HepG2 (cell line): ENCODE measurements around the gene BIRC6. TPM values are rescaled to one million over a fixed set of nuclear protein-coding genes. Genes with fewer than 3 reads are reported as not detected.
A peak's percentile ranks its signal among the peaks of the same experiment; 100 is the strongest.

Source experiments
- CBFB ChIP-seq: sonication (generic); formaldehyde crosslinking; IDR thresholded peaks from 2 replicates; pipeline ENCODE4 v1.4.0; 2020; ENCODE audit warnings: missing genetic modification reagents
- CEBPB ChIP-seq: IDR thresholded peaks from 2 replicates; pipeline ENCODE4 v1.6.1; 2011; ENCODE audit warnings: low read depth, low read length, improper control_type of control experiment, borderline replicate concordance
- CHCHD3 ChIP-seq: sonication (generic); formaldehyde crosslinking; IDR thresholded peaks from 2 replicates; pipeline ENCODE4 v1.8.0; 2022; ENCODE audit warnings: mild to moderate bottlenecking, missing genetic modification reagents, moderate library complexity
- DMTF1 ChIP-seq: sonication (generic); formaldehyde crosslinking; IDR thresholded peaks from 2 replicates; pipeline ENCODE4 v1.4.0; 2020; ENCODE audit warnings: mild to moderate bottlenecking, missing genetic modification reagents
- FOXJ3 ChIP-seq: sonication (generic); formaldehyde crosslinking; IDR thresholded peaks from 2 replicates; pipeline ENCODE4 v1.4.0; 2020; ENCODE audit warnings: missing genetic modification reagents, mild to moderate bottlenecking, borderline replicate concordance
- GABPA ChIP-seq, 2 experiments: IDR thresholded peaks; 2 replicates each; pipeline ENCODE4 v1.6.1; 2011 to 2016; ENCODE audit warnings: low read depth in 2 of 2, low read length in 1 of 2, missing biosample characterization in 1 of 2, missing genetic modification characterization in 1 of 2
- GLI4 ChIP-seq: sonication (generic); formaldehyde crosslinking; IDR thresholded peaks from 2 replicates; pipeline ENCODE4 v1.5.1; 2020; ENCODE audit warnings: missing genetic modification reagents, mild to moderate bottlenecking, moderate library complexity, borderline replicate concordance
- NR2C2 ChIP-seq: sonication (generic); formaldehyde crosslinking; IDR thresholded peaks from 2 replicates; pipeline ENCODE4 v1.4.0; 2020; ENCODE audit warnings: missing genetic modification reagents, mild to moderate bottlenecking, moderate library complexity, borderline replicate concordance
- PAWR ChIP-seq: sonication (generic); formaldehyde crosslinking; IDR thresholded peaks from 2 replicates; pipeline ENCODE4 v1.4.0; 2020; ENCODE audit warnings: missing genetic modification reagents, mild to moderate bottlenecking, borderline replicate concordance
- RFX3 ChIP-seq: IDR thresholded peaks from 2 replicates; pipeline ENCODE4 v1.6.1; 2016; ENCODE audit warnings: missing biosample characterization, missing genetic modification reagents
- SATB2 ChIP-seq: sonication (generic); formaldehyde crosslinking; IDR thresholded peaks from 2 replicates; pipeline ENCODE4 v1.5.0; 2020; ENCODE audit warnings: missing genetic modification reagents
- TGIF2 ChIP-seq: IDR thresholded peaks from 2 replicates; pipeline ENCODE4 v1.6.1; 2016; ENCODE audit warnings: control low read depth, missing compliant biosample characterization
- UBTF ChIP-seq: sonication (generic); formaldehyde crosslinking; IDR thresholded peaks from 2 replicates; pipeline ENCODE4 v1.4.0; 2020; ENCODE audit warnings: mild to moderate bottlenecking, missing genetic modification reagents
- ZBTB3 ChIP-seq: sonication (generic); formaldehyde crosslinking; IDR thresholded peaks from 2 replicates; pipeline ENCODE4 v1.4.0; 2020; ENCODE audit warnings: low read depth, mild to moderate bottlenecking, moderate library complexity, missing genetic modification reagents, borderline replicate concordance
- ZNF232 ChIP-seq: sonication (generic); formaldehyde crosslinking; IDR thresholded peaks from 2 replicates; pipeline ENCODE4 v1.4.0; 2020; ENCODE audit warnings: missing genetic modification reagents, borderline replicate concordance
- ZNF589 ChIP-seq: sonication (generic); formaldehyde crosslinking; conservative IDR thresholded peaks from 2 replicates; pipeline ENCODE4 v1.8.0; 2022; ENCODE audit warnings: mild to moderate bottlenecking, moderate library complexity, missing genetic modification reagents
- ZNF616 ChIP-seq: sonication (generic); formaldehyde crosslinking; IDR thresholded peaks from 2 replicates; pipeline ENCODE4 v1.5.0; 2020; ENCODE audit warnings: low read depth, mild to moderate bottlenecking, missing genetic modification reagents
- ZNF75D ChIP-seq: sonication (generic); formaldehyde crosslinking; IDR thresholded peaks from 2 replicates; pipeline ENCODE4 v1.8.1; 2023; ENCODE audit warnings: missing genetic modification reagents, mild to moderate bottlenecking, borderline replicate concordance
- polyA plus RNA-seq, 8 experiments: library from polyadenylated mRNA; depleted of rRNA in 3 of 8; stranded (reverse) in 7 of 8; unstranded in 1 of 8; fragments of >200 nt; fragmentation: Illumina TruSeq in 4 of 8; extraction: Trizol in 4 of 8; gene quantifications; 2 replicates each; pipeline versions ENCODE4 v1.2.1 to v1.2.3, GENCODE V29; 2011 to 2016; ENCODE audit warnings: low read depth in 4 of 8, missing spikeins in 1 of 8, mixed read lengths in 1 of 8; ENCODE audit not compliant: insufficient read depth in 1 of 8
- total RNA-seq, 5 experiments: library from RNA; depleted of rRNA; stranded (reverse); fragments of >200 nt; fragmentation: Illumina TruSeq; extraction: Trizol; gene quantifications; 2 replicates each; pipeline ENCODE4 v1.2.3, GENCODE V29; 2016; ENCODE audit warnings: low read depth in 1 of 5
- TF ChIP-seq, protein P1 (sequence below): sonication (generic); formaldehyde crosslinking; IDR thresholded peaks from 2 replicates; pipeline ENCODE4 v1.4.0; 2020; ENCODE audit warnings: missing genetic modification reagents
- TF ChIP-seq, protein P2 (sequence below): sonication (generic); formaldehyde crosslinking; IDR thresholded peaks from 2 replicates; pipeline ENCODE4 v1.8.0; 2022; ENCODE audit warnings: mild to moderate bottlenecking, missing genetic modification reagents; ENCODE audit not compliant: insufficient replicate concordance

BIRC6 gene
- total and polyA plus RNA-seq, 2 of the 13 experiments (the other 11 are each of a cell fraction or from before 2014, with no cell fraction given) = 65.6 to 120 TPM

- TF ChIP-seq DMTF1 = no peak
- 0 out of 2 replicates have a peak, but pooled peaks have one; percentile 26 for TF ChIP-seq SATB2 (CRISPR knock-in tag)
- no peak for TF ChIP-seq RFX3 (CRISPR knock-in tag)
- TF ChIP-seq ZNF232 = peak; percentile 42; the same call in 1 of the 2 replicates
- TF ChIP-seq CBFB (CRISPR knock-in tag) = peak; percentile 58; the same call in 1 of the 2 replicates
- no peak for TF ChIP-seq CEBPB
- TF ChIP-seq GABPA (IDR thresholded peaks at IDR 0.05; ENCODE audit: low read depth, low read length) = peak; percentile 39; the same call in 1 of the 2 replicates
- TF ChIP-seq GABPA (CRISPR knock-in tag; IDR thresholded peaks at IDR 0.05; ENCODE audit: low read depth) = peak; percentile 85
- TF ChIP-seq, protein P1, sequence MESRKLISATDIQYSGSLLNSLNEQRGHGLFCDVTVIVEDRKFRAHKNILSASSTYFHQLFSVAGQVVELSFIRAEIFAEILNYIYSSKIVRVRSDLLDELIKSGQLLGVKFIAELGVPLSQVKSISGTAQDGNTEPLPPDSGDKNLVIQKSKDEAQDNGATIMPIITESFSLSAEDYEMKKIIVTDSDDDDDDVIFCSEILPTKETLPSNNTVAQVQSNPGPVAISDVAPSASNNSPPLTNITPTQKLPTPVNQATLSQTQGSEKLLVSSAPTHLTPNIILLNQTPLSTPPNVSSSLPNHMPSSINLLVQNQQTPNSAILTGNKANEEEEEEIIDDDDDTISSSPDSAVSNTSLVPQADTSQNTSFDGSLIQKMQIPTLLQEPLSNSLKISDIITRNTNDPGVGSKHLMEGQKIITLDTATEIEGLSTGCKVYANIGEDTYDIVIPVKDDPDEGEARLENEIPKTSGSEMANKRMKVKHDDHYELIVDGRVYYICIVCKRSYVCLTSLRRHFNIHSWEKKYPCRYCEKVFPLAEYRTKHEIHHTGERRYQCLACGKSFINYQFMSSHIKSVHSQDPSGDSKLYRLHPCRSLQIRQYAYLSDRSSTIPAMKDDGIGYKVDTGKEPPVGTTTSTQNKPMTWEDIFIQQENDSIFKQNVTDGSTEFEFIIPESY (CRISPR knock-in tag) = no peak; the same call in 1 of the 2 replicates
- no peak for TF ChIP-seq ZNF75D (CRISPR knock-in tag)
- no peak for TF ChIP-seq ZBTB3 (CRISPR knock-in tag)
- no peak for TF ChIP-seq ZNF616
- peak; percentile 96 for TF ChIP-seq TGIF2 (CRISPR knock-in tag)
- no peak for TF ChIP-seq PAWR (CRISPR knock-in tag)
- TF ChIP-seq, protein P2, sequence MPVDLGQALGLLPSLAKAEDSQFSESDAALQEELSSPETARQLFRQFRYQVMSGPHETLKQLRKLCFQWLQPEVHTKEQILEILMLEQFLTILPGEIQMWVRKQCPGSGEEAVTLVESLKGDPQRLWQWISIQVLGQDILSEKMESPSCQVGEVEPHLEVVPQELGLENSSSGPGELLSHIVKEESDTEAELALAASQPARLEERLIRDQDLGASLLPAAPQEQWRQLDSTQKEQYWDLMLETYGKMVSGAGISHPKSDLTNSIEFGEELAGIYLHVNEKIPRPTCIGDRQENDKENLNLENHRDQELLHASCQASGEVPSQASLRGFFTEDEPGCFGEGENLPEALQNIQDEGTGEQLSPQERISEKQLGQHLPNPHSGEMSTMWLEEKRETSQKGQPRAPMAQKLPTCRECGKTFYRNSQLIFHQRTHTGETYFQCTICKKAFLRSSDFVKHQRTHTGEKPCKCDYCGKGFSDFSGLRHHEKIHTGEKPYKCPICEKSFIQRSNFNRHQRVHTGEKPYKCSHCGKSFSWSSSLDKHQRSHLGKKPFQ (CRISPR knock-in tag) = peak; percentile 49
- peak; percentile 57; the same call in 1 of the 2 replicates for TF ChIP-seq NR2C2 (CRISPR knock-in tag)
- TF ChIP-seq UBTF = peak; percentile 63; the same call in 1 of the 2 replicates
- TF ChIP-seq GLI4 (CRISPR knock-in tag) = peak; percentile 87; the same call in 1 of the 2 replicates
- TF ChIP-seq FOXJ3 = no peak; the same call in 1 of the 2 replicates
- no peak for TF ChIP-seq ZNF589 (CRISPR knock-in tag)
- TF ChIP-seq CHCHD3 = no peak
Observed at GRCh38 chr2:32627814-32628579, 271.2 kb downstream of the BIRC6 start, which contains the start of gene TTC27 (continued).
